Lower leg skin (tissue), 3 donors: Measurements from ENCODE around the gene ARHGAP24.

ENCODE experiments used
- CTCF ChIP-seq, 3 donors: fragments of 450-650 bp; IDR thresholded peaks; one replicate each; pipeline ENCODE4 v1.5.1; 2016; ENCODE audit warnings: antibody characterized with exemption in 3 of 3, mild to moderate bottlenecking in 3 of 3, moderate library complexity in 2 of 3
- POLR2A ChIP-seq, 2 donors: fragments of 450-650 bp; IDR thresholded peaks; one replicate each; pipeline ENCODE4 v1.6.1; 2016 to 2017; ENCODE audit warnings: antibody characterized with exemption in 2 of 2, mild to moderate bottlenecking in 1 of 2, moderate library complexity in 1 of 2

GRCh38 chr4:85595796-85596559 is 121.0 kb downstream of the ARHGAP24 start:
- TF ChIP-seq CTCF (IDR thresholded peaks at IDR 0.05) (no peak), POLR2A (IDR thresholded peaks at IDR 0.05) (no peak)
